Prostate gland (tissue), 2 donors: ENCODE results near the gene CD209. TPM values are rescaled to one million over a fixed set of nuclear protein-coding genes. Genes with fewer than 3 reads are reported as not detected.

ENCODE experiments used
- DNase-seq: peaks from one replicate; pipeline ENCODE4 v3.0.0-alpha.2; 2019; ENCODE audit warnings: low spot score
- H3K27ac ChIP-seq, 2 donors: fragments of 200-600 bp; sonication (generic); 2 replicates each; pipeline ENCODE4 v1.5.1; 2017 to 2019
- H3K27me3 ChIP-seq: fragments of 200-600 bp; sonication (generic); replicated peaks from 2 replicates; pipeline ENCODE4 v1.5.1; 2019; ENCODE audit not compliant: insufficient read depth
- H3K36me3 ChIP-seq, 2 donors: fragments of 200-600 bp; sonication (generic); 1 replicate in 1 of 2; 2 replicates in 1 of 2; pipeline versions ENCODE4 v1.5.1 to v1.8.1; 2017 to 2019
- H3K4me1 ChIP-seq: fragments of 200-600 bp; sonication (generic); replicated peaks from 2 replicates; pipeline ENCODE4 v1.5.1; 2019
- H3K4me3 ChIP-seq, 2 donors: fragments of 200-600 bp; sonication (generic); 2 replicates each; pipeline ENCODE4 v1.5.1; 2017 to 2019
- H3K9me3 ChIP-seq: fragments of 200-600 bp; sonication (generic); 2 replicates; pipeline ENCODE4 v1.5.1; 2017
- POLR2A ChIP-seq: fragments of 450-650 bp; IDR thresholded peaks from one replicate; pipeline ENCODE4 v1.6.1; 2016; ENCODE audit warnings: antibody characterized with exemption, mild to moderate bottlenecking
- POLR2AphosphoS5 ChIP-seq: sonication (generic); formaldehyde crosslinking; IDR thresholded peaks from one replicate; pipeline ENCODE4 v1.6.1; 2017; ENCODE audit warnings: antibody characterized with exemption
- WGBS: methylation state at CpG from one replicate; pipeline ENCODE4 v1.1.5; 2018; 5-methylcytosine and 5-hydroxymethylcytosine counted together
- intact Hi-C: fragments of 100-400 bp; cut with DNase I; formaldehyde crosslinking; loops from one replicate; pipeline ENCODE4 v1.14.2; 2022
- total RNA-seq, 2 donors: library from RNA; depleted of rRNA; stranded (reverse); fragments of >200 nt; gene quantifications; one replicate each; pipeline ENCODE4 v1.1.0, GENCODE V29; 2016
- TF ChIP-seq, protein P1 (sequence below), 4 experiments: fragments of 200-600 bp in 2 of 4; fragments of 450-650 bp in 2 of 4; sonication (generic) in 2 of 4; IDR thresholded peaks; 1 replicate in 3 of 4; 2 replicates in 1 of 4; pipeline ENCODE4 v1.5.1; 2016 to 2019; ENCODE audit warnings: antibody characterized with exemption in 4 of 4, mild to moderate bottlenecking in 2 of 4, moderate library complexity in 2 of 4

CD209 gene
- total RNA-seq, 2 donors from 2014 or later = 0.97 to 1.2 TPM

DNA sequence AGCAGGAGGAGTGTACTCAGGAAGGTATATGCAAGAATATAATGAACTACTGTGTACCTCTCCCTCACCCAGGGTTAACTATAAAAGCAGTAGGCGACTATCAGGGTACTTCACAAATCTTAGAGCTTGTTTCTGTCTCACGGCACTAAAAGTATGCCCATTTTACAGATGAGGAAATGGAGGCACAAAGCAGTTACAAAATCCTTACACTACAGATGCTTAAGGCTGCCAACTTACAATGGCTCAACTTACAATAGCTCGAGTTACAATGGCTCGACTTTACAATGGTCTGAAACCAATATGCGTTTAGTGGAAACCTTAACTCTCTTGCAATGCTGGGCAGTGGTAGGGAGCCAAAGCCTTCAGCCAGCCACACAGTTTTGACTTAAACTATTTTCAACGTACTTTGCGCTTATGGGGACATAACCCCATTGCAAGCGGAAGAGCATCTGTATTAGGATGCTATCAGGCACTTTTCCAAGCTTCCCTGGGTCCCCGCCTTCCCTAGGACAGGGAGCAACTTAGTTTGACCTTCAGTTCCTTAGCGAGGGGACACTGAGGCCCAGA, 49.5 kb downstream of the CD209 start:
- Histone ChIP-seq H3K27ac (no peak overlapping the region), H3K36me3 (no peaks in the 10 kb centered on the region), H3K4me1 (no peaks in the 10 kb centered on the region), H3K27me3 (peaks cover 14% of the 10 kb centered on the region), H3K4me3 (no peak overlapping the region), H3K9me3 (no peaks in the 10 kb centered on the region)
- intact Hi-C loops = no loop called here
- DNase-seq = no peak
- no peak for TF ChIP-seq POLR2A
- no peak for TF ChIP-seq POLR2AphosphoS5
- 80% methylated on average over 10 of the region's 10 CpGs for WGBS

- Histone ChIP-seq H3K27ac (no peak overlapping the region), H3K9me3 (no peaks in the 10 kb centered on the region), H3K36me3 (no peaks in the 10 kb centered on the region), H3K27me3 (peaks cover 14% of the 10 kb centered on the region), H3K4me3 (no peak overlapping the region), H3K4me1 (no peaks in the 10 kb centered on the region)
- WGBS = 57% methylated on average over 4 of the region's 4 CpGs
- intact Hi-C loops = no loop called here
- no peak for DNase-seq
- TF ChIP-seq POLR2A = no peak
- TF ChIP-seq, protein P1, sequence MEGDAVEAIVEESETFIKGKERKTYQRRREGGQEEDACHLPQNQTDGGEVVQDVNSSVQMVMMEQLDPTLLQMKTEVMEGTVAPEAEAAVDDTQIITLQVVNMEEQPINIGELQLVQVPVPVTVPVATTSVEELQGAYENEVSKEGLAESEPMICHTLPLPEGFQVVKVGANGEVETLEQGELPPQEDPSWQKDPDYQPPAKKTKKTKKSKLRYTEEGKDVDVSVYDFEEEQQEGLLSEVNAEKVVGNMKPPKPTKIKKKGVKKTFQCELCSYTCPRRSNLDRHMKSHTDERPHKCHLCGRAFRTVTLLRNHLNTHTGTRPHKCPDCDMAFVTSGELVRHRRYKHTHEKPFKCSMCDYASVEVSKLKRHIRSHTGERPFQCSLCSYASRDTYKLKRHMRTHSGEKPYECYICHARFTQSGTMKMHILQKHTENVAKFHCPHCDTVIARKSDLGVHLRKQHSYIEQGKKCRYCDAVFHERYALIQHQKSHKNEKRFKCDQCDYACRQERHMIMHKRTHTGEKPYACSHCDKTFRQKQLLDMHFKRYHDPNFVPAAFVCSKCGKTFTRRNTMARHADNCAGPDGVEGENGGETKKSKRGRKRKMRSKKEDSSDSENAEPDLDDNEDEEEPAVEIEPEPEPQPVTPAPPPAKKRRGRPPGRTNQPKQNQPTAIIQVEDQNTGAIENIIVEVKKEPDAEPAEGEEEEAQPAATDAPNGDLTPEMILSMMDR (IDR thresholded peaks at IDR 0.05) = no peak
Observed at GRCh38 chr19:7694499-7694898, 52.8 kb downstream of the CD209 start.

- intact Hi-C loops = no loop called here
- Histone ChIP-seq H3K4me1 (no peaks in the 10 kb centered on the region), H3K27ac (no peak overlapping the region), H3K27me3 (peaks cover 5% of the 10 kb centered on the region), H3K36me3 (no peaks in the 10 kb centered on the region), H3K4me3 (no peak overlapping the region), H3K9me3 (no peaks in the 10 kb centered on the region)
- TF ChIP-seq POLR2AphosphoS5 = no peak
- no peak for TF ChIP-seq POLR2A
- TF ChIP-seq, protein P1 (IDR thresholded peaks at IDR 0.05) = no peak
- 89% methylated on average over 13 of the region's 13 CpGs for WGBS
- no peak for DNase-seq
Observed at GRCh38 chr19:7692417-7693088, 54.8 kb downstream of the CD209 start.

GRCh38 chr19:7691497-7691896, 55.8 kb downstream of the CD209 start:
- H3K27me3 ChIP-seq = no peaks in the 10 kb centered on the region
- intact Hi-C loops = no loop called here

GRCh38 chr19:7690779-7691258, 56.5 kb downstream of the CD209 start:
- no peak overlapping the region for H3K27ac ChIP-seq
- H3K4me1 ChIP-seq = no peaks in the 10 kb centered on the region
- H3K9me3 ChIP-seq = no peaks in the 10 kb centered on the region
- no peak for DNase-seq
- intact Hi-C loops = no loop called here
- 98% methylated on average over 8 of the region's 8 CpGs for WGBS
- TF ChIP-seq POLR2A = no peak
- H3K36me3 ChIP-seq = no peaks in the 10 kb centered on the region
- H3K27me3 ChIP-seq = no peaks in the 10 kb centered on the region
- H3K4me3 ChIP-seq = no peak overlapping the region

More at GRCh38 chr19:7691497-7691896, 55.8 kb downstream of the CD209 start:
- Histone ChIP-seq H3K4me3 (no peak overlapping the region), H3K9me3 (no peaks in the 10 kb centered on the region), H3K36me3 (no peaks in the 10 kb centered on the region), H3K4me1 (no peaks in the 10 kb centered on the region), H3K27ac (no peak overlapping the region)
- no peak for DNase-seq
- no peak for TF ChIP-seq POLR2AphosphoS5
- TF ChIP-seq, protein P1 (IDR thresholded peaks at IDR 0.05) = no peak
- TF ChIP-seq POLR2A = no peak

Other genes starting within 250 kb of the CD209 start
- gene ZNF358, start 231.4 kb downstream of the CD209 start, total RNA-seq = 100 to 1,000 TPM; 104 to 116 TPM
- gene MCOLN1, start 224.9 kb downstream of the CD209 start, total RNA-seq = 10 to 100 TPM; 13.4 to 24.8 TPM
- 10 to 100 TPM; 74.6 to 75.2 TPM for gene PNPLA6, start 211.8 kb downstream of the CD209 start, total RNA-seq
- 10 to 100 TPM; 40.4 to 90.9 TPM for gene CAMSAP3, start 151.7 kb downstream of the CD209 start, total RNA-seq
- 100 to 1,000 TPM in 1 of 2 donors, 10 to 100 TPM in 1; 53.6 to 115 TPM for gene XAB2, start 118.0 kb downstream of the CD209 start, total RNA-seq
- 10 to 100 TPM in 1 of 2 donors, 1 to 10 TPM in 1; 7.7 to 60.4 TPM for gene PET100, start 117.7 kb downstream of the CD209 start, total RNA-seq
- 10 to 100 TPM in 1 of 2 donors, 1 to 10 TPM in 1; 1.8 to 10.2 TPM for gene PCP2, start 113.8 kb downstream of the CD209 start, total RNA-seq
- 100 to 1,000 TPM in 1 of 2 donors, 10 to 100 TPM in 1; 83.1 to 128 TPM for gene STXBP2, start 110.4 kb downstream of the CD209 start, total RNA-seq
- not detected for gene RETN, start 78.5 kb downstream of the CD209 start, total RNA-seq
- gene MCEMP1, start 70.4 kb downstream of the CD209 start, total RNA-seq = under 1 TPM in 1 of 2 donors, not detected in 1; 0.28 TPM
- gene TRAPPC5, start 66.7 kb downstream of the CD209 start, total RNA-seq = 100 to 1,000 TPM; 105 to 150 TPM
- gene FCER2, start 45.4 kb downstream of the CD209 start, total RNA-seq = 1 to 10 TPM in 1 of 2 donors, not detected in 1; 1.5 TPM
- gene CLEC4G, start 15.4 kb downstream of the CD209 start, total RNA-seq = under 1 TPM in 1 of 2 donors, not detected in 1; 0.57 TPM
- gene CLEC4M, start 15.7 kb upstream of the CD209 start, total RNA-seq = 10 to 100 TPM in 1 of 2 donors, not detected in 1; 11.0 TPM
- gene EVI5L, start 82.7 kb upstream of the CD209 start, total RNA-seq = 10 to 100 TPM; 24.0 to 25.7 TPM
- 1 to 10 TPM; 2.2 to 4.2 TPM for gene PRR36, start 126.9 kb upstream of the CD209 start, total RNA-seq
- gene LRRC8E, start 141.0 kb upstream of the CD209 start, total RNA-seq = 10 to 100 TPM in 1 of 2 donors, 1 to 10 TPM in 1; 4.8 to 11.7 TPM
- gene MAP2K7, start 156.3 kb upstream of the CD209 start, total RNA-seq = 10 to 100 TPM; 21.6 to 45.2 TPM
- 1 to 10 TPM in 1 of 2 donors, not detected in 1; 3.2 TPM for gene TGFBR3L, start 167.3 kb upstream of the CD209 start, total RNA-seq
- gene SNAPC2, start 172.8 kb upstream of the CD209 start, total RNA-seq = 10 to 100 TPM; 37.4 to 95.0 TPM
- gene CTXN1, start 178.6 kb upstream of the CD209 start, total RNA-seq = 10 to 100 TPM in 1 of 2 donors, 1 to 10 TPM in 1; 5.0 to 37.1 TPM
- 10 to 100 TPM; 47.3 to 83.4 TPM for gene TIMM44, start 196.1 kb upstream of the CD209 start, total RNA-seq